ENCODE measurements around the gene MAPK1. TPM values are rescaled to one million over a fixed set of nuclear protein-coding genes. Genes with fewer than 3 reads are reported as not detected.
"Not testable (repeated sequence)": the region's sequence is repeated elsewhere in the genome, so short reads cannot be mapped to it uniquely, and the experiment has no call there.

The MAPK1 gene
- total RNA-seq, 2 experiments from 2014 or later, result 39.6 to 79.8 TPM

DNA sequence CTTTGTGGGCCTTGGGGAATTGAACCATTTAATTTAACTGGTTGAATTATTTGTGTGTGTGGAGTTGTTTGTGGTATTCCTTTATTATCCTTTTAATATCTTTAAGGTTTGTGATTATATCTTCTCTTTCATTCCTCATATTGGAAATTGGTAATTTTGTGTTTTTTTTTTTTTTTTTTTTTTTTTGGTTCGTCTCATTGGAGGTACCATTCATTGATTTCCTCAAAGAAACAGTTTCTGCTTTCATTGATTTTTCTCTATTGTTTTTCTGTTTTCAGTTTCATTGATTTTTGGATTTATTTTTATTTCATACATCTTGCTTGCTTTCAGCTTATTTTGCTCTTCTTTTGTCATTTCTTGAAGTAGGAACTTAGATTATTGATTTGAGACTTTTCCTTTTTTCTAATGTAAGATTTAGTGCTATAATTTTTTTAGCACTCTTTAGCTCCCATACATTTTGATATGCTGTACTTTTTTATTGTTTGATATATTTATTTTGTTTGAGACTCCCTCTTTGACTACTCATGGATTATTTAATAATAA, 31.0 kb upstream of the MAPK1 start:
- H3K4me3 ChIP-seq (ENCODE audit: low read depth, low read length, poor library complexity, severe bottlenecking), result no peak overlapping the region
- no peak for DNase-seq (ENCODE audit: low spot score)
- CTCF ChIA-PET (ENCODE audit: unreplicated experiment), result no interaction called here
- no peak overlapping the region for H3K4me2 ChIP-seq (ENCODE audit: low read length)
- intact Hi-C loops (cut with micrococcal nuclease; ENCODE audit: unreplicated experiment), result no loop called here
- H3K9me2 ChIP-seq (ENCODE audit: insufficient read depth, low read length), result no peaks in the 10 kb centered on the region
- no peak overlapping the region for H3K27ac ChIP-seq (ENCODE audit: low read depth, low read length, poor library complexity, severe bottlenecking)
- H2AFZ ChIP-seq (ENCODE audit: low read length), result no peak overlapping the region
- H4K20me1 ChIP-seq (ENCODE audit: insufficient read depth, low read length), result no peaks in the 10 kb centered on the region
- no TSS peak for BruUV-seq (replicated peaks)
- POLR2A ChIA-PET, result interaction anchor here (0.7 kb wide), 1 partner anchor 1401 kb away, joined by 6 read pairs; no protein-coding TSS in a partner anchor
- no peaks in the 10 kb centered on the region for H3K36me3 ChIP-seq (ENCODE audit: insufficient read depth, low read length)
- no peaks in the 10 kb centered on the region for H3K4me1 ChIP-seq (ENCODE audit: insufficient read depth, low read length, poor library complexity, severe bottlenecking)
- TF ChIP-seq EZH2phosphoT487 (IDR thresholded peaks at IDR 0.05; ENCODE audit: borderline replicate concordance, low read depth, low read length) (no peak), CTCF (conservative IDR thresholded peaks at IDR 0.05; ENCODE audit: low read length) (no peak)
- no peaks in the 10 kb centered on the region for H3K79me2 ChIP-seq (ENCODE audit: insufficient read depth, low read depth, low read length)
- no peaks in the 10 kb centered on the region for H3K9me3 ChIP-seq (ENCODE audit: low read length)

- H3K79me2 ChIP-seq (ENCODE audit: insufficient read depth, low read depth, low read length), result no peaks in the 10 kb centered on the region
- H3K9me2 ChIP-seq (ENCODE audit: insufficient read depth, low read length), result no peaks in the 10 kb centered on the region
- BruUV-seq (replicated peaks), result no TSS peak
- H4K20me1 ChIP-seq (ENCODE audit: insufficient read depth, low read length), result no peaks in the 10 kb centered on the region
- ChIA-PET POLR2A (no interaction called here), CTCF (ENCODE audit: unreplicated experiment) (no interaction called here)
- intact Hi-C loops (cut with micrococcal nuclease; ENCODE audit: unreplicated experiment), result no loop called here
- H3K27ac ChIP-seq (ENCODE audit: low read depth, low read length, poor library complexity, severe bottlenecking), result no peak overlapping the region
- H3K4me2 ChIP-seq (ENCODE audit: low read length), result no peak overlapping the region
- no peak overlapping the region for H2AFZ ChIP-seq (ENCODE audit: low read length)
- H3K9me3 ChIP-seq (ENCODE audit: low read length), result no peaks in the 10 kb centered on the region
- DNase-seq (ENCODE audit: low spot score), result no peak
- H3K4me1 ChIP-seq (ENCODE audit: insufficient read depth, low read length, poor library complexity, severe bottlenecking), result no peaks in the 10 kb centered on the region
- no peak overlapping the region for H3K4me3 ChIP-seq (ENCODE audit: low read depth, low read length, poor library complexity, severe bottlenecking)
- TF ChIP-seq EZH2phosphoT487 (IDR thresholded peaks at IDR 0.05; ENCODE audit: borderline replicate concordance, low read depth, low read length), result no peak
- H3K36me3 ChIP-seq (ENCODE audit: insufficient read depth, low read length), result no peaks in the 10 kb centered on the region
These were observed 29.6 kb upstream of the MAPK1 start for GRCh38 chr22:21896951-21897513.

- not testable (repeated sequence) for BruUV-seq (replicated peaks)
These were observed 28.8 kb upstream of the MAPK1 start for GRCh38 chr22:21896275-21896674.

More at GRCh38 chr22:21896275-21896674, 28.8 kb upstream of the MAPK1 start:
- H3K27ac ChIP-seq (ENCODE audit: low read depth, low read length, poor library complexity, severe bottlenecking); H3K36me3 ChIP-seq (ENCODE audit: insufficient read depth, low read length); intact Hi-C loops (cut with micrococcal nuclease; ENCODE audit: unreplicated experiment); H3K9me3 ChIP-seq (ENCODE audit: low read length); H3K4me2 ChIP-seq (ENCODE audit: low read length); H3K9me2 ChIP-seq (ENCODE audit: insufficient read depth, low read length); CTCF ChIA-PET (ENCODE audit: unreplicated experiment); H3K79me2 ChIP-seq (ENCODE audit: insufficient read depth, low read depth, low read length); H2AFZ ChIP-seq (ENCODE audit: low read length); H3K4me1 ChIP-seq (ENCODE audit: insufficient read depth, low read length, poor library complexity, severe bottlenecking); H3K4me3 ChIP-seq (ENCODE audit: low read depth, low read length, poor library complexity, severe bottlenecking); POLR2A ChIA-PET; H4K20me1 ChIP-seq (ENCODE audit: insufficient read depth, low read length); DNase-seq (ENCODE audit: low spot score): not testable (repeated sequence)
